A673 (cell line): ENCODE data around the gene SDK1.

Experiments
- EZH2 ChIP-seq: fragments of 200-600 bp; sonication (generic); IDR thresholded peaks from 2 replicates; pipeline ENCODE4 v1.6.1; 2017; ENCODE audit warnings: borderline replicate concordance, low read depth, mild to moderate bottlenecking, mixed read lengths, antibody characterized with exemption, low read length; ENCODE audit not compliant: poor library complexity, severe bottlenecking
- TF ChIP-seq, protein P1 (sequence below): fragments of 300-800, 200-600 bp; sonication (generic); conservative IDR thresholded peaks from 2 replicates; pipeline ENCODE4 v1.5.1; 2017; ENCODE audit warnings: low read depth, mild to moderate bottlenecking, antibody characterized with exemption, low read length, moderate library complexity, mixed read lengths

DNA sequence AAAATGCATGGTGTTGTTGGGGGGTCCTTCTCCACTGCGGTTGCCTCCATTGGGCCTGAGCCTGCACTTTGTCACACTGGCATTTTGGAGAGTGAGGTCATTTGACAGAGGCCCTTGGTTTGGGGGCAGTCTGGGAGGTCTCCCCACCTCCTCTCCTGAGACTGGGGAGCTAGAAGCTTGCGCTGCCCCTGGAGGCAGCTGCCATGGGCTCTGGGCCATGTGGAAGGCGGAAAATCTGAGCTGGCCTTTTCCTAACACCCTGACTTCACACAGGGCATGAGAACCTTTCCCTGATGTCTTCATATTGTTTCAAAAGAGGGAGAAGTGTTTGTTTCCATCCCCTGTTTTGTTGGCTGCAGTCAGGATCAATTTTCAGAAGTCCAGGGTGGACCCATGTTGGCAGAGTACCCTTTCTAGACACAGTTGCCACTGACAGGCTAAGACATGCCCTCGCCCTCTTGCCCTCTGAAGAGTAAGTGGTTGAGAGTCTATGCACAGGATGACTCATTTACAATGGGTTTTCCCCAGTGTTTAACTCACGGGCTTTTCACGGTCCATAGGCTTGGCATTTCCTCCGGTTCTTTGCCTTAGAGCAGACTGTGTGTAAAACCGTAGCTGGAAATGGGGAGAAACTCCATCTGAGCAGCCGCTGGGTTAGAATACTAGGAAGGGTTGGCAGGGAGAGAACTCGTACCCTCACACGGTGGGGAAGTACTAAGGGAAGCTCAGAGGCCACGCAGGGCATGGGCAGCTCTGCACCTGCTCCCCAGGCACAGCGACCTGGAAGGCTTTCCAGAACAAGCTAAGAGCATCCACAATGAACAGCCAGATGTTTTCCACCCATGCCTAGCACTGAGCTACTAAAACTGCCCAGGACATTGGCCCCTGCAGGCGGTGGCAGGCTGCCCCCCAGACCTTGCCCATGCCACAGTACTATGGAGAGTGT lies 655.0 kb downstream of the SDK1 start:
- TF ChIP-seq, protein P1, sequence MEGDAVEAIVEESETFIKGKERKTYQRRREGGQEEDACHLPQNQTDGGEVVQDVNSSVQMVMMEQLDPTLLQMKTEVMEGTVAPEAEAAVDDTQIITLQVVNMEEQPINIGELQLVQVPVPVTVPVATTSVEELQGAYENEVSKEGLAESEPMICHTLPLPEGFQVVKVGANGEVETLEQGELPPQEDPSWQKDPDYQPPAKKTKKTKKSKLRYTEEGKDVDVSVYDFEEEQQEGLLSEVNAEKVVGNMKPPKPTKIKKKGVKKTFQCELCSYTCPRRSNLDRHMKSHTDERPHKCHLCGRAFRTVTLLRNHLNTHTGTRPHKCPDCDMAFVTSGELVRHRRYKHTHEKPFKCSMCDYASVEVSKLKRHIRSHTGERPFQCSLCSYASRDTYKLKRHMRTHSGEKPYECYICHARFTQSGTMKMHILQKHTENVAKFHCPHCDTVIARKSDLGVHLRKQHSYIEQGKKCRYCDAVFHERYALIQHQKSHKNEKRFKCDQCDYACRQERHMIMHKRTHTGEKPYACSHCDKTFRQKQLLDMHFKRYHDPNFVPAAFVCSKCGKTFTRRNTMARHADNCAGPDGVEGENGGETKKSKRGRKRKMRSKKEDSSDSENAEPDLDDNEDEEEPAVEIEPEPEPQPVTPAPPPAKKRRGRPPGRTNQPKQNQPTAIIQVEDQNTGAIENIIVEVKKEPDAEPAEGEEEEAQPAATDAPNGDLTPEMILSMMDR, result no peak
- no peak for TF ChIP-seq EZH2
